Loucy (cell line): Measurements from ENCODE around the gene CAMLG.

Experiments
- EZH2phosphoT487 ChIP-seq: fragments of 200-600 bp; IDR thresholded peaks from 2 replicates; pipeline ENCODE4 v1.6.1; 2018; ENCODE audit warnings: antibody characterized with exemption, mild to moderate bottlenecking, moderate library complexity, borderline replicate concordance
- TF ChIP-seq, protein P1 (sequence below): fragments of 200-600 bp; sonication (generic); conservative IDR thresholded peaks from 2 replicates; pipeline ENCODE4 v1.5.1; 2014; ENCODE audit warnings: mild to moderate bottlenecking, antibody characterized with exemption, low read length

DNA sequence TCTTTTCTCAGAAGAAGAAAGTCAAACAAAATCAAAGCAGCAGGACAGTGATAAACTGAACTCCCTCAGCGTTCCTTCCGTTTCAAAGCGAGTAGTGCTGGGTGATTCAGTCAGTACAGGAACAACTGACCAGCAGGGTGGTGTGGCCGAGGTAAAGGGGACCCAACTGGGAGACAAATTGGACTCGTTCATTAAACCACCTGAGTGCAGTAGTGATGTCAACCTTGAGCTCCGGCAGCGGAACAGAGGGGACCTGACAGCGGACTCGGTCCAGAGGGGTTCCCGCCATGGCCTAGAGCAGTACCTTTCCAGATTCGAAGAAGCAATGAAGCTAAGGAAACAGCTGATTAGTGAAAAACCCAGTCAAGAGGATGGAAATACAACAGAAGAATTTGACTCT is 2.7 kb downstream of the CAMLG start:
- TF ChIP-seq, protein P1, sequence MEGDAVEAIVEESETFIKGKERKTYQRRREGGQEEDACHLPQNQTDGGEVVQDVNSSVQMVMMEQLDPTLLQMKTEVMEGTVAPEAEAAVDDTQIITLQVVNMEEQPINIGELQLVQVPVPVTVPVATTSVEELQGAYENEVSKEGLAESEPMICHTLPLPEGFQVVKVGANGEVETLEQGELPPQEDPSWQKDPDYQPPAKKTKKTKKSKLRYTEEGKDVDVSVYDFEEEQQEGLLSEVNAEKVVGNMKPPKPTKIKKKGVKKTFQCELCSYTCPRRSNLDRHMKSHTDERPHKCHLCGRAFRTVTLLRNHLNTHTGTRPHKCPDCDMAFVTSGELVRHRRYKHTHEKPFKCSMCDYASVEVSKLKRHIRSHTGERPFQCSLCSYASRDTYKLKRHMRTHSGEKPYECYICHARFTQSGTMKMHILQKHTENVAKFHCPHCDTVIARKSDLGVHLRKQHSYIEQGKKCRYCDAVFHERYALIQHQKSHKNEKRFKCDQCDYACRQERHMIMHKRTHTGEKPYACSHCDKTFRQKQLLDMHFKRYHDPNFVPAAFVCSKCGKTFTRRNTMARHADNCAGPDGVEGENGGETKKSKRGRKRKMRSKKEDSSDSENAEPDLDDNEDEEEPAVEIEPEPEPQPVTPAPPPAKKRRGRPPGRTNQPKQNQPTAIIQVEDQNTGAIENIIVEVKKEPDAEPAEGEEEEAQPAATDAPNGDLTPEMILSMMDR, result no peak
- TF ChIP-seq EZH2phosphoT487, result no peak
